ENCODE data around the gene AGO1.
"Not testable (repeated sequence)": the region's sequence is repeated elsewhere in the genome, so short reads cannot be mapped to it uniquely, and the experiment has no call there.

The AGO1 gene

DNA sequence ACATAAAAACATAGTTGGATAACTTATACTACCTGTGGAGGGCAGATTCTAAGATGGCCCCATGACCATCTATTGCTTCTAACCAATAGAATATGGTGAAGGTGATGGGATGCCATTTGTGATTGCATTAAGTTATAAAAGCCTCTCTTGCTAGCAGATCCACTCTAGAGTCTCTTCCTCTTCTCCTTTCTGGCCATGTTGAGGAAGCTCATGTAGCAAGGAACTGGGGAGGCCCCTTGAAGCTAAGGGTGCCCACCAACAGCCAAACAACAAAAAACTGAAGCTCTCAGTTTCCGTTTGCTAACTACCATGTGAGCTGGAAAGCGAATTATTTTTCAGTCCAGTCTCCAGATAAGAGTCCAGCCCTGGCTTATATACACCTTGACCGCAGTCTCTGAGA is 16.0 kb upstream of the AGO1 start:
- in situ Hi-C loops (cut with HindIII; ENCODE audit: low sequenced_read_pairs), result no loop called here

DNA sequence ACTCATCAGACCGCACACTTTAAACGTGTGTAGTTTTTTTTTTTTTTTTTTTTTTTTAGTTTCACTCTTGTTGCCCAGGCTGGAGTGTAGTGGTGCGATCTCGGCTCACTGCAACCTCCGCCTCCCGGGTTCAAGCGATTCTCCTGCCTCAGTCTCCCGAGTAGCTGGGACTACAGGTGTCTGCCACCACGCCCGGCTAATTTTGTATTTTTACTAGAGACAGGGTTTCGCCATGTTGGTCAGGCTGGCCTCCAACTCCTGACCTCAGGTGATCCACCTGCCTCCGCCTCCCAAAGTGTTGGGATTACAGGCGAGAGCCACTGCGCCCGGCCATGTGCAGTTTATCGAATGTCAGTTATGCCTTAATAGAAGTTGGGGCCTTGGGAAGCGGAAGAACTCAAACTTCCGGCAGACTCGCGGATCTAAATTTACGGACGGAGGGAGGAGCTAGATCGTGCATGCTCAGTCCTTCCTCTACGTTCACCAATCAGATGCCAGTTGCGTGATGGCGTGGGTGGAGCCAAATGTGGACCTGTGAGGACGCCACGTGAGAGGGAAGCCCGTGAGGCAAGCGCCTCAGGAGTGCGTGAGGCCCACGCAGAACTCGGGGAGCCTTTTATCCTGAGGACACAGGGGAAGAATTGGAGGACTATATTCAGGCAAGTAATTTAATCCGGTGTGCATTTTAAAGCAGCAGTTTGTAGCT is 13.6 kb upstream of the AGO1 start:
- in situ Hi-C loops (cut with HindIII; ENCODE audit: low sequenced_read_pairs), result not testable (repeated sequence)

DNA sequence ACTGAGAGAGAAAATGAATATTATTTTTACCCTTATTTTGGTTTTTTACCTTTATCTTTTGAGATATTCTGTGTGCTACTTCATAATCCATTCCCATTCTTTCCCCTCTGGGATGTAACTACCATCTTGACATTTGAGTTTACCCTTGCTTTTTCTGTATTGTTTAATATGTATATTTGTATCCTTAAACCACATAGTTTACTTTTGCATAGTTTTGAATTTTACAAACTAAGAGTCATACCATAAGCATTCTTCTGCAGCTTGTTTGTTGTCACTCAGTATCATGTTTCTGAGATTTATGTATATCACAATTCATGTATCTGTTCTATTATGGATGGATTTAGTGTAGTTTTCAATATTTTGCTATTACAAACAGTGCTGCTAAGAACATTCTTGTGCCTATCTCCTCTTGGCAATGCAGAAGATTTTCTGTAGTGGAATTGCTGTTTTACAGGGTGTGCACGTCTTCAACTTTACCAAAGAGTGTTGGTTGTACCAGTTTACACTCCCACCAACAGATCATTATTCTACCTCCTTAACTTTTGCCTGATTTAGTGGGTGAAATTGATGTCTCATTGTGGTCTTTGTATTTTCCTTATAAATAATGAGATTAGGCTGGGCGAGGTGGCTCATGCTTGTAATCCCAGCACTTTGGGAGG is 12.2 kb upstream of the AGO1 start:
- in situ Hi-C loops (cut with HindIII; ENCODE audit: low sequenced_read_pairs), result no loop called here

DNA sequence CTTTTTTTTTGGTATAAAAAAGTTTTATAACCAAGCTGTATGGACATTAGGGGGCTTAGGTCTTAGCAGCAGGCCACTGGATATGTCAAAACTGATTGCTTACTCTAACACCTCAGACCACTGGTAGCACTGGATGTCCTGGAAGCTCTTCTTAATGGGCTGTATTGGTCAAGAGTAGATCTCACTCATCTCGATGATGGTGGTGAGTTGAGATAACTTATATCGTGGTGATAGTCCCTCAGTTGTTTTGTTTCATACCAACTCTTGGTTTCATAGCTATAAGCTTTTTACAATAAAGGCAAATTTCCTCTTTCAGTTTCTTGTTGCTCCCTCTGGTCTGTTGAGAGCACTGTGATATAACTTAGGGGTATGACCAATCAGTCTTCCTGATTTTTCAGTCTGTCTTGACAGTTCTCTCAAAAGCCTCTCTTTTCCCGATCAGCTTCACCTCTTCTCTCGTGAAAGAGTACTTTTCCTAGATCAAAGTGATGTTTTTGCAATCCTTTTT is 9.7 kb upstream of the AGO1 start:
- in situ Hi-C loops (cut with HindIII; ENCODE audit: low sequenced_read_pairs), result no loop called here

DNA sequence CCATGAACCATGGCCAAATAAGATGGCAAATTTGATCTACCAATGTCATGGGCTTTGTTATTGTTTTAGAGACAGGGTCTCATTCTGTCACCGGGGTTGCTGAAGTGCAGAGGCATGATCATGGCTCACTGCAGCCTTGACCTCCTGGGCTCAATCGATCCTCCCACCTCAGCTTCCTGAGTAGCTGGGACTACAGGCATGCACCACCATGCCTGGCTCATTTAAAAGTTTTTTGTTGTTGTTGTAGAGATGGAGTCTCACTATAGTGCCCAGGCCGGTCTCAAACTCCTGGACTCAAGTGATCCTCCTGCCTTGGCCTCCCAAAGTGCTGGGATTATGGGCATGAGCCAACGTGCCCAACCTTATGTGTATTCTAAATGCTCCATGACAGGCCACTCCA is 8.9 kb upstream of the AGO1 start:
- in situ Hi-C loops (cut with HindIII; ENCODE audit: low sequenced_read_pairs), result not testable (repeated sequence)

DNA sequence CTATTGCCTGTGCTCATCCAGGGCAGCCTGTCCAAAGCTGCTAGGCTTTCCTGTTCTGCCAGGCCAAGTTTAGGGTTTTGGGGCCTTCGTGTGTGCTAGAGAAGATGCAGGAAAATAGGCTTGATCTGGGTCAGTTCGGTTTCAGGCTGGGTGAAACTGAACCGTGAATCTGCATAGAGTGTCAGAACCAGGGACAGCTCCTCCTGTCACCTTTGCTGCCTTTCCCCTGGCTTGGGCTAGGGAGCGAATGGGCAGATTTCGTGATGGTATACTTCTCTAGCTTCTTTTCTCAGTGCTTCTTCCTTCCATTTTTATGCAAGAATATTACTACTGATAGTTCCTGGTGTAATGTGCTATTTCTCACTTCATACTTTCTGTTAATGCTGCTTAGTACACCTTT is 6.0 kb upstream of the AGO1 start:
- in situ Hi-C loops (cut with HindIII; ENCODE audit: low sequenced_read_pairs), result no loop called here

DNA sequence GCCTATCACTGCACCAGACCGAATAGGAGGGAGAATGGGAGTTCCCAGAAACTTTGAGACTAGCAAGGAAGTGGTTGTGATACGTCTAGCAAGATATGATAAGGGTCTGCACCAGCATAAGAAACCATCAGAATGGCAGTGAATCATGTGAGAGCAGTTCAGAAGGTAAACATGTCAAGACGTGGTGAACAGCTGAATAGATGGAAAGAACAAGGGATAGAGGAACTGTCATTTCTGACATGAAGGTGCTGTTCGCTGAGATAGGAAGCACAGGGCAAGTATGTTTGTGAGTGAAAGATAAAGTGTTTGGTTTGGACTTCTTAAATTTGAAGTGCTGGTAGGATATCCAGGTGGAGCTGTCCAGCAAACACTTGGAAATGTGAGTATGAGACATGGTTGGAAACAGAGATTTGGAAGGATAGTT is 1.1 kb upstream of the AGO1 start:
- in situ Hi-C loops (cut with HindIII; ENCODE audit: low sequenced_read_pairs), result no loop called here

DNA sequence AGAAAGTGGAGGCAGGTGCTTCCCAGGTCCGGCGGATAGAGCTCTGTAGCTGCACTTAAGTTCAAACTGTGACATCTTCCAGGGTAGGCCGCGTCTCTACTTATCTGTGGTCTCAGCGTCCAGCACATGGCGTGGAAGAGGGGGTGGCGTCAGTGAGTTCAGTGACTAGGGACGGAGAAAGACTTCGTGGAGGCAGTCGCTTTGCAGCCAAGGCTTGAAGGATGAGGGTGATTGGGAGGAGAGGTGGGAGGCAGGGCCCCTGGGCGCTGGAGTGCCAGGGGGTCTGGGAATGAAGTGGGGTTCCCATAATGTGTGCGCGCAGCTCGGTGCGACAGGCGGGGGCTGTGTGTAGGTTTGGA is 444 bp upstream of the AGO1 start:
- in situ Hi-C loops (cut with HindIII; ENCODE audit: low sequenced_read_pairs), result no loop called here

DNA sequence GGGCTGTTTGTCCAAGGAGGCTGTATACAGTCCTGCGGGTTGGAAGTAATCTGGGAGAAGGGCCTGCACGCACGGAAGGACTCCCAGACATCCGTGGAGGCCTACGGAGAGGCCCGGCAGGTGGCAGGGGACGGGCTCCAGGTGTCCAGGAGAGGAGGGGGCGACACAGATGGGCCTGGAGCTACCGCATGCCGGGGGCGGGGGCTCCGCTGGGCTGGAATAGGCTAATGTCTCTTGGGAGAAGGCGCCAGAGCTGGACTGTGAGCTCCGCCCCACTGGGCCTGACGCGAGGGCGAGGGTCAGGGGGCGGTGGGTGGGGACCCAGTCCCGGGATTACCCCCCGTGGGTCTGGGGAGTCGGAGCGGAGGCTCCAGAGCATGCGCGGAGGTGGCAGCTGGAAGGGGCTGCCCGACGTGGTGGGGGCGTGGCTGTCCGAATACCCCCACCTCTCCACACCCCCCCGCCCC is 659 bp downstream of the AGO1 start:
- in situ Hi-C loops (cut with HindIII; ENCODE audit: low sequenced_read_pairs), result no loop called here

DNA sequence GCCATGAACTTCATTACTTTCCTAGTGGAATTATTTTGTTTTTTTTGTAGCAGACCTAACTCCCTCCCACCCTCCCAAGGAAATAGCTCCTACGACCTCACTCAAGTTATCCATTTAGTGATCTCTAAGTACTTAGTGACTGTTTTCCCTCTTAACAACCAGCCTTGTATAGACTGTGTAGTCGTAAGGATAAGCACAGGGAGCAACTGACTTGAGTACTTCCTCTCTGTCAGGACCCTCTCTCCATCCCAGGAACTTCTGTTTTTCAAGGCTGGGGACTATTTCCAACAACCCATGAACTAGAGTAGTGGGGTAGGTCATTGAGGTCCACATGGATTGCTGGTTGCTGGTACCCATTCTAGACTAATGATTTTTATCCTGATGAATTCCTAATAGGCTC is 1.9 kb downstream of the AGO1 start:
- in situ Hi-C loops (cut with HindIII; ENCODE audit: low sequenced_read_pairs), result no loop called here

DNA sequence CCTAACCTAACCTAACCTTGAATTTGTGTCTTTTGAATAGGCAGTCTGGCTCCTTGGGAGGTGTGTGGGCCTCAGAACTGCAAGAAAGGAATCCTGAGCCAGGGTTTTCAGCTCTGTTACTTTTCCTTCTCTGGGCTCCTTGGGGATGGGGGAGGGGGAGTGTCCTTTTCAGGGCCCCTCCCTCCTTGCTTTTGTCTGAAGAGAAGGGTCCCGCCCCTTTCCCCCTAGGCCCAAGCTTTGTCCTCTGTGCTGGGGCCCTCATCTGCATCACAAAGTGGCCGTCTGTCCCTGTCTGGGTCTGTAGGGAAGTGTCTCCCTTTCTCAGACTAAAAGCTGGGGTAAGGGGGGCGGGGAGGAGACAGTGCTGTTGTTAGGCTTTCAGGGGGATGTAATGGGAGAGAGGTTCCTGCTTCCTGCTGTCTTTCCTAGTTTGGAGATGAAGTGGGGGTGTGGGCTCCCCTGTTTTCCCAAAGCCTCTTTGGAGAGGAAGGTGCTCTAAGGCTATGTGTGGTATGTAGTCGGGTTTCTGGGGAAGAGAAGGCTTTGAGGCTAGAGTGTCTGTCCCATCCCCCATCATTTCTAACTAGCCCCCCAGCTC is 3.1 kb downstream of the AGO1 start:
- in situ Hi-C loops (cut with HindIII; ENCODE audit: low sequenced_read_pairs), result no loop called here

DNA sequence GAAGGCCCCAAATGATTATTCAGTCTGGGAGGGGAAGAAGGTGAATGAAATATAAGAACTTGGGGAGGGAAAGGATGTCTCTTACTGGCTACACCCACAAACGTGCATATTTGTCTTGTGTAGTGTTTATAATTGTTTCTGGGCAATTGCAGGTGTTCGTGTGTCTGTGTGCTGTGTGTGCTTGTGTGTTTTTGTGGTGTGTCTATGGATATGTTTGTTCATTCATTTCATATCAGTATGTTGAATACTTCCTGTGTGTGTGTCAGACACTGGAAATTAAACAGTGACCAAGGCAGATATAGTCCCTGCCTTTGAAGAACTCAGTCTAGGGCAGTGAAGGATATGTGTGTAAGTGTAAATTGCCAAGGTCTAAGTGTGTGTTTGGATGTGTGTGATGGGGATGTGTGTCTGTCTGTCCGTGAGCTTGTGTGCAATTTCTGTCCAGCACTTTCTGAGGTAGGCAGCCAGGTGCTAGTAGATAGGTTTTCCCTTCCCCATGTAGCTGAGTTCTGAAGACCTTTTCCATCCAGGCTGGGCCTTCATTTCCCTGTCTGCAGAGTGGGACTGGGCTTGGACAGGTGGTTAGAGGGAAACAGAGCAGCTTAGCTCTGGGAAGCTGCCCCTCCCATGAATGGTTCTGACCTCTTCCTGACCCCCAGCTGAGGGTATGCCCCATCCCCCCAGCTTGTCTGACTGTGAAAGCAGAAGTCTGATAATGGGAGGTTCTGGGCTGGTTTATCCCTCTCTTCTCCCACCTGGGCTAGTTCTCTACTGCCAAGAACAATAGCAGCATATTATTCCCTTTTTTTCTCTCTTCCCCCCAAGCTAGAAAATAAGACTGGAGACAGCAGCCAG is 3.8 kb downstream of the AGO1 start:
- in situ Hi-C loops (cut with HindIII; ENCODE audit: low sequenced_read_pairs), result no loop called here

DNA sequence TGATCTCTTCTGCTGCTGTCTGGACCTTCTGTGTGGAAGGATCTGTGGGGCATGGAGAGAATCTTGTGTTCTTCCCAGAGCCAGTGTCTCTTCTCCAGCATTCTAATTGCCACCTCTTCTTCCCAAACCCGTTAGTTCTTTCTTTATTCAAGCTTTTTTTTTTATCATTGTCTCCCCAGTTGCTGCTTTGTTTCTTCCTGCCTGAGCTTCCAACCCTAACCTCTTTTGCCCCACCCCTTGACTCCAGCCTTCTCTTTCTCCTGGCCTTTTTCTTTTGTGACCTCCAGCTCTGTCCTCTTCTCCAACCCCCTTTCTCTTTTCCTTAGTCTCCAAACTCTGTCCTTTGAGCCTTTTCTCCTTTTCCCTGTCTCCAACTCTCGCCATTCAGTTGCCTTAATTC is 4.5 kb downstream of the AGO1 start:
- in situ Hi-C loops (cut with HindIII; ENCODE audit: low sequenced_read_pairs), result no loop called here

DNA sequence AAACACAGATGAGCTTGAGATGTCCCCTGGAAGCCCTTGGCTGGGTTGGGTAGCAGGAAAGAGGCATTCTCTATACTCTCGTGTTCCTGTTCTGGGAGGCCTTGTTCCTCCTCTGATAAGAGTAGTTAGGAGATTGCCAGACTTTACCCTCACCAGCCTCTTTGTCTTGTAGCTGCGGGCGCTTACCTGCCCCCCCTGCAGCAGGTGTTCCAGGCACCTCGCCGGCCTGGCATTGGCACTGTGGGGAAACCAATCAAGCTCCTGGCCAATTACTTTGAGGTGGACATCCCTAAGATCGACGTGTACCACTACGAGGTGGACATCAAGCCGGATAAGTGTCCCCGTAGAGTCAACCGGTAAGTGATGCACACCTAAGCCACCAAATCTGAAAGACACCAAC is 5.2 kb downstream of the AGO1 start:
- in situ Hi-C loops (cut with HindIII; ENCODE audit: low sequenced_read_pairs), result no loop called here

DNA sequence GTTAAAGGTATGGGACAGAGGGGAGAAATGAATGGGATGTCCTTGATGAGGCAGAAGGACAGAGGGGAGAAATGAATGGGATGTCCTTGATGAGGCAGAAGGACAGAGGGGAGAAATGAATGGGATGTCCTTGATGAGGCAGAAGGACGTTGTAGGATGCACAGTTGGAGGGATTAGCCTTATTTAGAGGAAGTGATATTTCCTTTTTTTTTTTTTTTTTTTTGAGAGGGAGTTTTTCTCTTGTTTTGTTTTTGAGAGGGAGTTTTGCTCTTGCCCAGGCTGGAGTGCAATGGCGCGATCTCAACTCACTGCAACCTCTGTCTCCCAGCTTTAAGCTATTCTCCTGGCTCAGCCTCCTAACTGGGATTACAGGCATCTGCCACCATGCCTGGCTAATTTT is 6.0 kb downstream of the AGO1 start:
- in situ Hi-C loops (cut with HindIII; ENCODE audit: low sequenced_read_pairs), result not testable (repeated sequence)

DNA sequence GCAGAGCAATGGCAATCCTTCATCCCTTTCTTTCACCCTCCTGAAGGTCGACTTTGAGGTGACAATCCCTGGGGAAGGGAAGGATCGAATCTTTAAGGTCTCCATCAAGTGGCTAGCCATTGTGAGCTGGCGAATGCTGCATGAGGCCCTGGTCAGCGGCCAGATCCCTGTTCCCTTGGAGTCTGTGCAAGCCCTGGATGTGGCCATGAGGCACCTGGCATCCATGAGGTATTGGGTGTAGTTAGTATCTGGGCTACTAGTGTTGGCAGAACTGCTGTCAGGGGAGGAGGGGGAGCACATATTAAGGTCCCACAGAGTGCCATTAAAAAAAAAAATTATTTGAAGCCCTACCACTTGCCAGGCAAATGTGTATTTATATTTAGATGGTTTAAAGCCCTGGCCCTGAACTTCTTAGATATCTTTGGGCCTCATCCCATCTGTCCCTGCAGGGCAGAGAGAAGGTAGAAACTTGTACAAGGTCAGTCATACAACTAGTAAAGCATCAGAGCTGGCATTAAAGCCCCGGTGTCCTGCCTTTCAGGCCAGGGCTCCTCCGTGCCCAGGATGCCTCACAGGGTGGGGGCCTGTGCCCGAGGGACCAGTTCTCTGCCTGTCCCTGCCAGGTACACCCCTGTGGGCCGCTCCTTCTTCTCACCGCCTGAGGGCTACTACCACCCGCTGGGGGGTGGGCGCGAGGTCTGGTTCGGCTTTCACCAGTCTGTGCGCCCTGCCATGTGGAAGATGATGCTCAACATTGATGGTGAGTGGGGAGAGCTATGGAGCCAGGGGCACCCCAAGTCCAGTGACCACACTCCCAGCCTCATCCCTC is 10.3 kb downstream of the AGO1 start:
- in situ Hi-C loops (cut with HindIII; ENCODE audit: low sequenced_read_pairs), result no loop called here

DNA sequence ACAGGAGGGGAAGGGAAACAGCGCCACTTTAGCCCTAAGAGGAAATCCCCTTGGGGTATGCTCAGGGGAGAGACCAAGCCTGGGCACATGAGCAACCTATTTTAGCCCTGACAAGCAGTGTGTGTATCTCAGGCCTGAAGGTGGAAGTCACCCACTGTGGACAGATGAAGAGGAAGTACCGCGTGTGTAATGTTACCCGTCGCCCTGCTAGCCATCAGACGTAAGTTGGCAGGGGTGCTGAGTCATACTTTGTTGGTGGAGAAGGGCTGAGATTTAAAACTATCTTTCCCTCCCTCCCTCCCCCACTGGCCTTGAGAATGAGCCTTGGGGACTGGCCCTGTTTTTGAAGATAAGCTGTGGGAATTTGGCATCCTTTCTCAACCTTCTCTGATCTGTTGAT is 11.2 kb downstream of the AGO1 start:
- in situ Hi-C loops (cut with HindIII; ENCODE audit: low sequenced_read_pairs), result no loop called here

DNA sequence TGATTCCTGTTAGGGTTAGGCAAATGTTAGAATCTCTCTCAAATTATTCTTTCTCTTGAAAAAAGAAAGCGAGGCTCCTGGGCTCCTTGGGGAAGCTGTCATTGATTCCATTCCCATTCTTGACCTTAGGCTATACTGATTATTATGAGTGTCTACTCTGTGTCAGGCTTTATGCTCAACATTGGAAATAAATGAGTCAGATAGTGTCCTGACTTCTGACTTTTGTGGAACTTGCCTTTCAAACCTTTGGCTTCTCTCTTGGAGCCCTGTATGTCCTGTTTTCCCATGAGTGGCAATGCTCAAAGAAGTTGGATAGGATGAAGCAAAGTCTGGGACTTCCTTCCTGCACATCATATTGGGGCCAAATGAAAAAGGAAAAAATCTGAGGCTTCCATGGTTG is 11.6 kb downstream of the AGO1 start:
- in situ Hi-C loops (cut with HindIII; ENCODE audit: low sequenced_read_pairs), result no loop called here

DNA sequence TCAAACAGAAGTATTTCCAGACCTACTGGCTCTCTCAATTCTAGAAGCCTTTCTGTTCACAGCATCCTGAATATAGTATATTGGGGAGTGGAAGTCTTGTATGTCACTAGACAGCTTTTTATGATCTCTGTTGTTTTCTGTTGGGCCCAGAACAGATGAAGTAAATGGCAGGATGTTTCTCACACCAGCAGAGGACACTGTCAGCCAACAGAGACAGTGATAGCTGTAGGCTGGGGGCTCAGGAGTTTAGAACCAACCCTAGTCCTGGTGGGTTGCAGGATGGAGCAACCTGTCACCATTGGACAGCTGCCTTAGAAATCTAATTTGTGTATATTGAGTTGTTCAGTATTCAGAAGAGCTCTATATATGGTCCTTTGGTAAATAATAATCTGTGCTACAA is 16.9 kb downstream of the AGO1 start:
- in situ Hi-C loops (cut with HindIII; ENCODE audit: low sequenced_read_pairs), result no loop called here

DNA sequence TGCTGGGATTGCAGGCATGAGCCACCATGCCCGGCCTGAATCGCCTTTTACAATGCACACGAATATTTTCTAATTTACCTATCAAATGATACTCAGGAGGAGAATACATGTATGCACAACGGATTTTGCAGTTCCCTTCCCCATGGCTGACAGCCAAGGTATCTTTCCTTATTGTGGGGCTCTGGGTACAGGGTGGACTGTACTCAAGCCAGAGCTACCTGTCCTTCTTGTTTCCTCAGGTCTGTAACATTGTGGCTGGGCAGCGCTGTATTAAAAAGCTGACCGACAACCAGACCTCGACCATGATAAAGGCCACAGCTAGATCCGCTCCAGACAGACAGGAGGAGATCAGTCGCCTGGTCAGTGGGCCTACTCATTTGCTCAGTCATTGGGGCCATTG is 18.2 kb downstream of the AGO1 start:
- in situ Hi-C loops (cut with HindIII; ENCODE audit: low sequenced_read_pairs), result no loop called here
